Fibroblast of peridontal ligament (primary cell): ENCODE results near the gene FBLN5.
A peak's percentile ranks its signal among the peaks of the same experiment; 100 is the strongest.
"Not testable (repeated sequence)": the region's sequence is repeated elsewhere in the genome, so short reads cannot be mapped to it uniquely, and the experiment has no call there.

Experiments used
- DNase-seq: peaks from one replicate; pipeline ENCODE4 v3.0.0-alpha.2; 2010; ENCODE audit errors: extremely low read depth

Gene FBLN5

GRCh38 chr14:91866511-91867295, 80.8 kb downstream of the FBLN5 start:
- no peak for DNase-seq

- DNase-seq, result peak; percentile 48
Measured at GRCh38 chr14:91866061-91866460, 81.4 kb downstream of the FBLN5 start.

GRCh38 chr14:91862417-91862816, 85.1 kb downstream of the FBLN5 start:
- DNase-seq, result no peak

- no peak for DNase-seq
Measured at GRCh38 chr14:91861091-91861490, 86.4 kb downstream of the FBLN5 start.

- no peak for DNase-seq
Measured at GRCh38 chr14:91860238-91860637, 87.3 kb downstream of the FBLN5 start.

GRCh38 chr14:91858536-91859275, 88.8 kb downstream of the FBLN5 start:
- DNase-seq, result peak; percentile 65

GRCh38 chr14:91857614-91858013, 89.9 kb downstream of the FBLN5 start:
- no peak for DNase-seq

- no peak for DNase-seq
Measured at GRCh38 chr14:91854327-91854934, 93.1 kb downstream of the FBLN5 start.

- no peak for DNase-seq
Measured at GRCh38 chr14:91851563-91851962, 95.9 kb downstream of the FBLN5 start.

- DNase-seq, result no peak
Measured at GRCh38 chr14:91848504-91849001, 98.9 kb downstream of the FBLN5 start.

GRCh38 chr14:91847693-91848092, 99.8 kb downstream of the FBLN5 start:
- DNase-seq, result no peak

- DNase-seq, result no peak
Measured at GRCh38 chr14:91845652-91846051, 101.8 kb downstream of the FBLN5 start.

GRCh38 chr14:91845056-91845455, 102.4 kb downstream of the FBLN5 start:
- not testable (repeated sequence) for DNase-seq

- no peak for DNase-seq
Measured at GRCh38 chr14:91844029-91844428, 103.5 kb downstream of the FBLN5 start.

GRCh38 chr14:91843437-91843836, 104.1 kb downstream of the FBLN5 start:
- no peak for DNase-seq

- DNase-seq, result no peak
Measured at GRCh38 chr14:91841065-91841464, 106.4 kb downstream of the FBLN5 start.

- no peak for DNase-seq
Measured at GRCh38 chr14:91839749-91840148, 107.7 kb downstream of the FBLN5 start.

- no peak for DNase-seq
Measured at GRCh38 chr14:91837076-91837475, 110.4 kb downstream of the FBLN5 start.

GRCh38 chr14:91835920-91836843, 111.3 kb downstream of the FBLN5 start:
- DNase-seq, result no peak

- DNase-seq, result no peak
Measured at GRCh38 chr14:91835197-91835919, 112.1 kb downstream of the FBLN5 start.

- no peak for DNase-seq
Measured at GRCh38 chr14:91834571-91834970, 112.9 kb downstream of the FBLN5 start.
